Bronchial epithelial cell (primary cell): ENCODE results near the gene EPHB2. TPM values are rescaled to one million over a fixed set of nuclear protein-coding genes. Genes with fewer than 3 reads are reported as not detected.
A peak's percentile ranks its signal among the peaks of the same experiment; 100 is the strongest.

Source experiments
- DNase-seq: peaks from one replicate; pipeline ENCODE4 v3.0.0-alpha.2; 2010; ENCODE audit warnings: low read depth
- FAIRE-seq: peaks from 2 replicates; lab custom pipeline; 2011; peaks lifted over from hg19 to GRCh38; lab: Jason Lieb, UNC
- H3K27me3 ChIP-seq: 2 replicates; pipeline ENCODE4 v1.5.1; 2011; ENCODE audit warnings: low read length; ENCODE audit not compliant: control insufficient read depth, insufficient read depth
- H3K36me3 ChIP-seq: 2 replicates; pipeline ENCODE4 v1.5.1; 2011; ENCODE audit warnings: low read length; ENCODE audit not compliant: control insufficient read depth, insufficient read depth
- H3K4me3 ChIP-seq: 2 replicates; pipeline ENCODE4 v1.5.1; 2011; ENCODE audit warnings: mild to moderate bottlenecking, low read depth, low read length, control low read depth
- CTCF ChIP-seq: IDR thresholded peaks from 2 replicates; pipeline ENCODE4 v1.5.1; 2011; ENCODE audit warnings: mild to moderate bottlenecking, moderate library complexity, low read length, control low read depth, inconsistent platforms; ENCODE audit not compliant: insufficient read depth, severe bottlenecking
- total RNA-seq: library from RNA; depleted of rRNA; stranded (reverse); fragments of >200 nt; gene quantifications from 2 replicates; pipeline ENCODE4 v1.2.1, GENCODE V29; 2014

EPHB2 gene
- total RNA-seq, 1 donor from 2014 or later: 10.0 TPM

GRCh38 chr1:22922640-22923039 is 212.0 kb downstream of the EPHB2 start:
- H3K36me3 ChIP-seq: no peaks in the 10 kb centered on the region
- H3K4me3 ChIP-seq: no peak overlapping the region
- DNase-seq (peak; percentile 12), FAIRE-seq (no peak)
- TF ChIP-seq CTCF: no peak
- H3K27me3 ChIP-seq: peaks cover 3% of the 10 kb centered on the region

GRCh38 chr1:22925111-22925510 is 214.5 kb downstream of the EPHB2 start:
- peak; percentile 86 for FAIRE-seq

GRCh38 chr1:22930240-22930912 is 219.7 kb downstream of the EPHB2 start:
- TF ChIP-seq CTCF: peak; percentile 76
- FAIRE-seq (no peak), DNase-seq (peak; percentile 10)
- Histone ChIP-seq H3K36me3 (no peaks in the 10 kb centered on the region), H3K4me3 (no peak overlapping the region), H3K27me3 (peaks cover 2% of the 10 kb centered on the region)

More at GRCh38 chr1:22925111-22925510, 214.5 kb downstream of the EPHB2 start:
- no peak for DNase-seq
- Histone ChIP-seq H3K27me3 (peaks cover 3% of the 10 kb centered on the region), H3K4me3 (no peak overlapping the region), H3K36me3 (no peaks in the 10 kb centered on the region)
- no peak for TF ChIP-seq CTCF

GRCh38 chr1:22932803-22933470 is 222.3 kb downstream of the EPHB2 start:
- no peak for FAIRE-seq

GRCh38 chr1:22935433-22935832 is 224.8 kb downstream of the EPHB2 start:
- no peaks in the 10 kb centered on the region for H3K27me3 ChIP-seq
- FAIRE-seq (no peak), DNase-seq (no peak)
- no peak for TF ChIP-seq CTCF
- no peak overlapping the region for H3K4me3 ChIP-seq
- no peaks in the 10 kb centered on the region for H3K36me3 ChIP-seq

More at GRCh38 chr1:22932803-22933470, 222.3 kb downstream of the EPHB2 start:
- no peak for DNase-seq
- Histone ChIP-seq H3K36me3 (no peaks in the 10 kb centered on the region), H3K27me3 (no peaks in the 10 kb centered on the region), H3K4me3 (no peak overlapping the region)
- TF ChIP-seq CTCF: no peak
